SU-DHL-6 (cell line): ENCODE results near the gene NGLY1.

ENCODE experiments used
- EZH2phosphoT487 ChIP-seq: fragments of 200-600 bp; sonication (generic), shearing (Covaris generic); conservative IDR thresholded peaks from 2 replicates; pipeline ENCODE4 v1.6.1; 2018; ENCODE audit warnings: mild to moderate bottlenecking, antibody characterized with exemption, low read length, moderate library complexity, mixed read lengths
- TF ChIP-seq, protein P1 (sequence below): fragments of 200-600 bp; sonication (generic); IDR thresholded peaks from one replicate; pipeline ENCODE4 v1.5.1; 2017; ENCODE audit warnings: antibody characterized with exemption, mild to moderate bottlenecking, low read length, moderate library complexity; ENCODE audit not compliant: insufficient read depth, poor library complexity, severe bottlenecking

- TF ChIP-seq, protein P1, sequence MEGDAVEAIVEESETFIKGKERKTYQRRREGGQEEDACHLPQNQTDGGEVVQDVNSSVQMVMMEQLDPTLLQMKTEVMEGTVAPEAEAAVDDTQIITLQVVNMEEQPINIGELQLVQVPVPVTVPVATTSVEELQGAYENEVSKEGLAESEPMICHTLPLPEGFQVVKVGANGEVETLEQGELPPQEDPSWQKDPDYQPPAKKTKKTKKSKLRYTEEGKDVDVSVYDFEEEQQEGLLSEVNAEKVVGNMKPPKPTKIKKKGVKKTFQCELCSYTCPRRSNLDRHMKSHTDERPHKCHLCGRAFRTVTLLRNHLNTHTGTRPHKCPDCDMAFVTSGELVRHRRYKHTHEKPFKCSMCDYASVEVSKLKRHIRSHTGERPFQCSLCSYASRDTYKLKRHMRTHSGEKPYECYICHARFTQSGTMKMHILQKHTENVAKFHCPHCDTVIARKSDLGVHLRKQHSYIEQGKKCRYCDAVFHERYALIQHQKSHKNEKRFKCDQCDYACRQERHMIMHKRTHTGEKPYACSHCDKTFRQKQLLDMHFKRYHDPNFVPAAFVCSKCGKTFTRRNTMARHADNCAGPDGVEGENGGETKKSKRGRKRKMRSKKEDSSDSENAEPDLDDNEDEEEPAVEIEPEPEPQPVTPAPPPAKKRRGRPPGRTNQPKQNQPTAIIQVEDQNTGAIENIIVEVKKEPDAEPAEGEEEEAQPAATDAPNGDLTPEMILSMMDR: no peak
- no peak for TF ChIP-seq EZH2phosphoT487
These were observed 2.6 kb downstream of the NGLY1 start for GRCh38 chr3:25780618-25781017.
